Measurements from ENCODE around the gene RAB4B.
"Not testable (repeated sequence)": the region's sequence is repeated elsewhere in the genome, so short reads cannot be mapped to it uniquely, and the experiment has no call there.

Gene RAB4B

DNA sequence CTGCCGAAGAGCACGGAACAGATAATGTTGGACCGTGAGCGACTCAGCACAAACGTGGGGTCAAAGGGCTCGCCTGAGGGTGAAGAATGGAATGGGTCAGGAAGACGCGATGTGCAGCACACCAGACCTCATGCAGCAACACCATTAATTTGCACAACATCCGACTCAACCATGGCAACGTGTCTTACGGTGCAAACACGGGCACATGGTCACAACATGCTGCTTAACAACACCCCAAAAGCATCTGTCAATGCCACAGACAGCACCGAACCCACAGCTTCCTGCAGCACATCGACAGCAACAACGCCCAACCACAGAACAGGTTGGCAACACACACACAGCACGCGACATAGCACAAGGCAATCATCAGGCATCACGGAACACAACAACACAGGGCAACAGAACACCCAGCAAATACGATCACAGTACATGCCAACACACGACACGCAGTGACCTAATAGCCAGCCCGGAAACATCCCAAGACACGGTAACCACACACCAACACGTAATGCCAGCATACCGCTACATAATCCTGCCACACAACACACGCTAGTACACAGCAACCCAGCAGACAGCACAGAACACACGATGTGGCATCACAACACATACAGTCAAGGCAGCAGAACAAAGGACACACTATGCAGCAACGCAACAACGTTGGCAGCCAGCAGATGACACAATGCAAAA, 48.8 kb downstream of the RAB4B start:
- CTCF ChIA-PET: interaction anchor here (1.4 kb wide), 1 partner anchor 10 kb away, joined by 3 read pairs; no protein-coding TSS in a partner anchor
- H3K4me3 ChIP-seq (ENCODE audit: low read depth, low read length); POLR2A ChIA-PET; DNase-seq (ENCODE audit: low read depth, low spot score): not testable (repeated sequence)

DNA sequence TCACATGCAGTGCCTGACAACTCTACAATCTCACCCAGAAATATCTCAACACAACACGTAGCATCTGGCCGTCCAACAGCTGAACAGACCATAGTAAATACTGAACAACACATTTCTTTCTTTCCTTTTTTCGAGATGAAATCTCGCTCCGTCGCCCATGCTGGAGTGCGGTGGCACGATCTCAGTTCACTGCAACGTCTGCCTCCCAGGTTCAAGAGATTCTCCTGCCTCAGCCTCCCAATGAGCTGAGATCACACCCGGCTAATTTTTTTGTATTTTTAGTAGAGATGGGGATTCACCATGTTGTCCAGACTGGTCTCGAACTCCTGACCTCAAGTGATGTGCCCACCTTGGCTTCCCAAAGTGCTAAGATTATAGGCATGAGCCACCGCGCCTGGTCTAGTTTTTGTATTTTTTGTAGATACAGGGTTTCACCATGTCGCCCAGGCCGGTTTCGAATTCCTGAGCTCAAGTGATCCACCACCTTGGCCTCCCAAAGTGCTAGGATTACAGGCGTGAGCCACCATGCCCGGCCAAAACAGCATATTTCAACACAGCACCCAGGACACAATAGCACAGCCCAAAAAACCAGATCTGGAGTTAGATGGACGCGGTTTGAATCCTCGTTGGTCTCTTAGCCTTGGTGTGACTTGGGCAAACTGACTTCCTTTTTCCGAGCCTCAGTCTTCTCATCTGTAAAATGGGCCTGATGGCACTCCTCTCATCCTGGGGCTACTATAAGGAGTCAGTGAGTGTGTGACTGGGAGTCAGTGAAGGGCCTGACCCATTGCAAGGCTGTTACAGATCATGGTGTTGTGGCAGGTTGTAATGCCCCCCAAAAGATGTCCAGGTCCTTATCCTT, 49.6 kb downstream of the RAB4B start:
- H3K4me3 ChIP-seq (ENCODE audit: low read depth, low read length): no peak overlapping the region
- ChIA-PET CTCF (interaction anchor here (1.4 kb wide), 1 partner anchor 11 kb away, joined by 3 read pairs; no protein-coding TSS in a partner anchor), POLR2A (no interaction called here)
- DNase-seq (ENCODE audit: low read depth, low spot score): no peak
- TF ChIP-seq, protein P1, sequence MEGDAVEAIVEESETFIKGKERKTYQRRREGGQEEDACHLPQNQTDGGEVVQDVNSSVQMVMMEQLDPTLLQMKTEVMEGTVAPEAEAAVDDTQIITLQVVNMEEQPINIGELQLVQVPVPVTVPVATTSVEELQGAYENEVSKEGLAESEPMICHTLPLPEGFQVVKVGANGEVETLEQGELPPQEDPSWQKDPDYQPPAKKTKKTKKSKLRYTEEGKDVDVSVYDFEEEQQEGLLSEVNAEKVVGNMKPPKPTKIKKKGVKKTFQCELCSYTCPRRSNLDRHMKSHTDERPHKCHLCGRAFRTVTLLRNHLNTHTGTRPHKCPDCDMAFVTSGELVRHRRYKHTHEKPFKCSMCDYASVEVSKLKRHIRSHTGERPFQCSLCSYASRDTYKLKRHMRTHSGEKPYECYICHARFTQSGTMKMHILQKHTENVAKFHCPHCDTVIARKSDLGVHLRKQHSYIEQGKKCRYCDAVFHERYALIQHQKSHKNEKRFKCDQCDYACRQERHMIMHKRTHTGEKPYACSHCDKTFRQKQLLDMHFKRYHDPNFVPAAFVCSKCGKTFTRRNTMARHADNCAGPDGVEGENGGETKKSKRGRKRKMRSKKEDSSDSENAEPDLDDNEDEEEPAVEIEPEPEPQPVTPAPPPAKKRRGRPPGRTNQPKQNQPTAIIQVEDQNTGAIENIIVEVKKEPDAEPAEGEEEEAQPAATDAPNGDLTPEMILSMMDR (IDR thresholded peaks at IDR 0.05; ENCODE audit: insufficient read depth, low read length, missing control alignments): no peak

DNA sequence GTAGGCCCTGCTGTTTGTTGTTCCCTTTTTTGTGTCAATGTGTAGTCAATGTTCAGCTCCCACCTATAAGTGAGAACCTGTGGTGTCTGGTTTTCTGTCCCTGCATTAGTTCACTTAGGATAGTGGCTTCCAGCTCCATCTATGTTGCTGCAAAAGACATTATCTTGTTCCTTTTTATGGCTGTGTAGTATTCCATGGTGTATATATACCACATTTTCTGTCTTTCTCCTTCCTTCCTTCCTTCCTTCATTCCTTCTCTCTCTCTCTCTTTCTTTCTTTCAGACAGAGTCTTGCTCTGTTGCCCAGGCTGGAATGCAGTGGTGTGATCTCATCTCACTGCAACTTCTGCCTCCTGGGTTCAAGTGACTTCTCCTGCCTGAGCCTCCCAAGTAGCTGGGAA, 51.2 kb downstream of the RAB4B start:
- H3K4me3 ChIP-seq (ENCODE audit: low read depth, low read length): no peak overlapping the region
- TF ChIP-seq, protein P1 (IDR thresholded peaks at IDR 0.05; ENCODE audit: insufficient read depth, low read length, missing control alignments): no peak
- CTCF ChIA-PET: interaction anchor here (0.9 to 1.3 kb wide), 2 partner anchors 9 to 10 kb away, joined by 4 read pairs; no protein-coding TSS in a partner anchor
- POLR2A ChIA-PET: no interaction called here
- DNase-seq (ENCODE audit: low read depth, low spot score): no peak

DNA sequence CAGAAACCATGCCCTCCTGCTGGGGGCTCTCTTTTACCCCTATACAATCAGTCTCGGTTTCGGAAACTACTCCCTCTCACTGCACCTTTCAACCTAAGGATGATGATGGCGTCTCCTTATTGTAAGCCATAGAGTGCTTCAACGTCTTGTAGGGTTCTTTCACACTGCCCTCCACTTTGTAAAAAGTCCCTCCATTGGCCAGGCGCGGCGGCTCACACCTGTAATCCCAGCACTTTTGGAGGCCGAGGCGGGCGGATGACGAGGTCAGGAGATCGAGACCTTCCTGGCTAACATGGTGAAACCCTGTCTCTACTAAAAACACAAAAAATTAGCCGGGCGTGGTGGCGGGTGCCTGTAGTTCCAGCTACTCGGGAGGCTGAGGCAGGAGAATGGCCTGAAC, 52.7 kb downstream of the RAB4B start:
- DNase-seq (ENCODE audit: low read depth, low spot score); POLR2A ChIA-PET; H3K4me3 ChIP-seq (ENCODE audit: low read depth, low read length): not testable (repeated sequence)
- CTCF ChIA-PET: interaction anchor here (0.9 to 1.7 kb wide), 2 partner anchors 11 to 1434 kb away, joined by 3 to 10 read pairs; no protein-coding TSS in a partner anchor

DNA sequence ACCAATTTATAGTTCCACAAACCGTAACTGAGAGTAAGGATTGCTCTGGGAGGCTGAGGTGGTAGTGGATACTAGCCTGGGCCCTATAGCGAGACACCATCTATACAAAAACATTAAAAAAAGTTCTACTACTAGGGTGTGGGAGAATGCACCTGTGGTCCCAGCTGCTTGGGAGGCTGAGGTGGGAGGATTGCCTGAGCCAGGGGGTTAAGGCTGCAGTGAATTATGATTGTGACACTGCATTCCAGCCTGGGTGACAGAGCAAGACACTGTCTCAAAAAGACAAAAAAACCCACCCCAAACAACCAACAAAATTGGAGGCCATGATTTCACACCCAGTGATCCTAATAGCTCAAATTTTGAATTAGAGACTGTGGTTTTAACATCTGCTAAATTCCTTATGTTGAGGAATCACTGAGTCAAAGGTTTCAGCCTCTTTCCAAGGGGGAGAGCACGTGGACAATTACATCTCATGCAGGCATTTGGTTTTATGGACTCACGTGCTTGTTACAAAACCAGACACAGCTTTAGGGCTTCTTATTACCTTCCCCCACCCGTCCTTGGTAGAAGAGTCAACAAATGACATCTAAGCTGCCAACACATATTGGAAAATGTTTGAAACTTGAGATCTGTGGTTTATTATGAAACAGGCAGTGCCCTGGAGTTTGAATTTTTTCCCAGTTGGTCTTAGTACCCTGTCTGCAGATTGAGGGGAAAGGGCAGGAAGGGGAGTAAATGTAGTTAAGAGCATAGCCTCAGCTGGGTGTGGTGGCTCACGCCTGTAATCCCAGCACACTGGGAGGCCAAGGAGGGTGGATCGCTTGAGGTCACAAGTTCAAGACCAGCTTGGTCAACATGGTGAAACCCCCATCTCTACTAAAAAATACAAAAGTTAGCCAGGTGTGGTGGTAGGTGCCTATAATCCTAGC, 53.7 kb downstream of the RAB4B start:
- CTCF ChIA-PET: interaction anchor here (1.7 kb wide), 1 partner anchor 12 kb away, joined by 10 read pairs; no protein-coding TSS in a partner anchor
- POLR2A ChIA-PET: interaction anchor here (0.7 kb wide), 1 partner anchor 11 kb away, joined by 3 read pairs; no protein-coding TSS in a partner anchor
- H3K4me3 ChIP-seq (ENCODE audit: low read depth, low read length): no peak overlapping the region
- TF ChIP-seq, protein P1 (IDR thresholded peaks at IDR 0.05; ENCODE audit: insufficient read depth, low read length, missing control alignments): no peak
- DNase-seq (ENCODE audit: low read depth, low spot score): peak; percentile 97

DNA sequence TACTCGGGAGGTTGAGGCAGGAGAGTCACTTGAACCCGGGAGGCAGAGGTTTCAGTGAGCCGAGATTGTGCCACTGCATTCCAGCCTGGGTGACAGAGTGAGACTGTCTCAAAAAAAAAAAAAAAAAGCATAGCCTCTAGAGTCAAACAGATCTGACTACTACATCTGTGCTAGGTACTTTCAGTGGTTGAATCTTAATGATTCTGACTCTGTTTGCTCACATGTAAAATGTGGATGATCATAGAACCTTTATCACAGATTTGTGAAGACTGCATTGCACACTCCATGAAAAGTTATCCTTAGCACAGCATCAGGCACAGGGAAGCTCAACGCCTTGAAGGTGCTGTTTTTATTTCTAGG, 54.4 kb downstream of the RAB4B start:
- H3K4me3 ChIP-seq (ENCODE audit: low read depth, low read length); CTCF ChIA-PET; DNase-seq (ENCODE audit: low read depth, low spot score): not testable (repeated sequence)
- POLR2A ChIA-PET: interaction anchor here (0.7 kb wide), 1 partner anchor 12 kb away, joined by 3 read pairs; no protein-coding TSS in a partner anchor

DNA sequence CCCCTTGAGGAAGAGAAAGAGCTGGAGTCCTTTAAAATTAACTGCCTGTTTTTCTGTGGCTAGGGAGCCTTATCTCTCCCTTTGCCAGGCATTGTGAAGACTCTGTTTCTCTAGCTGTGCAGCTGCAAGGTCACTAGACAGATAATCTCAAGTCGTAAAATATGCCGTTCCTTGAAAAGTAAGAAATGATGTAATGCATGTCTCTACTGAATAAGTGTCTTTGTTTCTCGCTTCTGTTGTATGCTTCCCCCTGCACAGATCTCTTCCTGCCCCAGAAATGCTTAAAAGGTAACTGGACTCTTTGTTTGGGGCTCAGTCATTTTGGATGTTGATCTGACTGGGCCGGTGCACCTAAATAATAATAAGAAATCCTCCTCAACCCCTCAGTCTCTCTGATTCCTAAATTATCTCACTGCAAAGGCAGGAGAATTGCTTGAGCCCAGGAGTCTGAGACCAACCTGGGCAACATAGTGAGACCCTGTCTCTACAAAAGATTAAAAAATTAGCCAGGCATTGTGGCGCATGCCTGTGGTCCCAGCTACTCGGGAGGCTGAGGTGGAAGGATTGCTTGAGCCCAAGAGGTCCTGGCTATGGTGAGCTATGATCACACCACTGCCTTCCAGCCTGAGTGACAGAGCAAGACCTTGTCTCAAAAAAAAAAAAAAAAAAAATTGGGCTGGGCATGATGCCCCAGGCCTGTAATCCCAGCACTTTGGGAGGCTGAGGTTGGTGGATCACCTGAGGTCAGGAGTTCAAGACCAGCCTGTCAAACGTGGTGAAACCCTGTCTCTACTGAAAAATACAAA, 55.9 kb downstream of the RAB4B start:
- CTCF ChIA-PET, POLR2A ChIA-PET: not testable (repeated sequence)

More for the DNA sequence above, 55.9 kb downstream of the RAB4B start:
- not testable (repeated sequence) for DNase-seq (ENCODE audit: low read depth, low spot score); H3K4me3 ChIP-seq (ENCODE audit: low read depth, low read length)
